GM21381 (cell line): ENCODE measurements around the gene CSNK2A1.
"Not testable (repeated sequence)": the region's sequence is repeated elsewhere in the genome, so short reads cannot be mapped to it uniquely, and the experiment has no call there.

Experiments
- ATAC-seq: cut with Tn5 transposase; IDR thresholded peaks from one replicate; pipeline ENCODE4 v1.9.1; 2021; ENCODE audit warnings: mild to moderate bottlenecking, moderate library complexity; ENCODE audit not compliant: unreplicated experiment

The CSNK2A1 gene

GRCh38 chr20:461254-462198 lies 82.1 kb downstream of the CSNK2A1 start:
- ATAC-seq, result peak; percentile 31

GRCh38 chr20:460707-461106 lies 82.9 kb downstream of the CSNK2A1 start:
- ATAC-seq, result no peak

- ATAC-seq, result no peak
These were observed 83.4 kb downstream of the CSNK2A1 start for GRCh38 chr20:460180-460579.

- no peak for ATAC-seq
These were observed 84.8 kb downstream of the CSNK2A1 start for GRCh38 chr20:458776-459175.

GRCh38 chr20:454951-455350 lies 88.6 kb downstream of the CSNK2A1 start:
- ATAC-seq, result no peak

GRCh38 chr20:452021-452420 lies 91.6 kb downstream of the CSNK2A1 start:
- ATAC-seq, result not testable (repeated sequence)

GRCh38 chr20:445514-446336 lies 97.9 kb downstream of the CSNK2A1 start:
- ATAC-seq, result no peak

- ATAC-seq, result no peak
These were observed 98.6 kb downstream of the CSNK2A1 start for GRCh38 chr20:444862-445426.

GRCh38 chr20:444117-444516 lies 99.5 kb downstream of the CSNK2A1 start:
- ATAC-seq, result no peak

GRCh38 chr20:443223-443775 lies 100.3 kb downstream of the CSNK2A1 start:
- ATAC-seq, result no peak

- no peak for ATAC-seq
These were observed 103.0 kb downstream of the CSNK2A1 start for GRCh38 chr20:440636-441035.

GRCh38 chr20:440148-440547 lies 103.4 kb downstream of the CSNK2A1 start:
- ATAC-seq, result no peak

GRCh38 chr20:438571-439469 lies 104.8 kb downstream of the CSNK2A1 start:
- no peak for ATAC-seq

GRCh38 chr20:437787-438486 lies 105.7 kb downstream of the CSNK2A1 start:
- ATAC-seq, result no peak

GRCh38 chr20:436476-436875 lies 107.1 kb downstream of the CSNK2A1 start:
- no peak for ATAC-seq

GRCh38 chr20:435558-435957 lies 108.0 kb downstream of the CSNK2A1 start:
- ATAC-seq, result no peak

GRCh38 chr20:434661-435419 lies 108.8 kb downstream of the CSNK2A1 start:
- ATAC-seq, result no peak

- no peak for ATAC-seq
These were observed 109.4 kb downstream of the CSNK2A1 start for GRCh38 chr20:434221-434620.
